ENCODE results near the gene FZD4.
"Not testable (repeated sequence)": the region's sequence is repeated elsewhere in the genome, so short reads cannot be mapped to it uniquely, and the experiment has no call there.

Gene FZD4

DNA sequence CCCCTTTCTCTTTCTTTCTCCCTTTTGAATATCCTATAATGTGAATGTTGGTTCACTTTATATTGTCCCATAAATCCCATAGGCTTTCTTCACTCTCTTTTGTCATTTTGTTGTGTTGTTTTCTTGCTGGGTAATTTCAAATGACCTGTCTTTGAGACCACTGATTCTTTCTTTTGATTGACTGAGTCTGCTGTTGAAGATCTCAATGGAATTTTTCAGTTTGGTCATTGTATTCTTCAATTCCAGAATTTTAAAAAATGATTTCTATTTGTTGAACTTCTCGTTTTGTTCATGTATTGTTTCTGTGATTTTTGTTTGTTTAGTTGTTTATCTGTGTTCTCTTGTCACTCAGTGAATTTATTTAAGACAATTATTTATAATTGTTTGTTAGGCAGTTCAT, 17.5 kb upstream of the FZD4 start:
- DNase-seq = no peak

DNA sequence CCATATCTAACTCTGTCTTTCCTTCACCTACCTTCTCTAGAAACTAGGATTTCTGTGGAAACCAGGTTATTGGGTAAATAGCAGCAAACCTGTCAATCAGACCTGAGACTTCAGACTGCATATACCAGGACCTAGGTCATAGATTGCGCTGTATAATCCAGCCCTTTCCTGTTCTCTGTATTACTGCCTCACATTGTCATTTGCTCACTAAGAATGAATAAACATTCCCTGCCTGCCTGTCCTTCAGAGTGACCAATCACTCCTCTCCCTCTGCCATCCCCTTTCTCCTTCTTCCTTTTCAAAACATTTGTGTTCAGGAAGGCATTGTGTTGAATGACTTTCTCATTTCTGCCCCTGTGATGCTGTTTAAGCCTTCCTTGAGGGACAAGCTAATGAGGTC, 14.1 kb upstream of the FZD4 start:
- DNase-seq = no peak

DNA sequence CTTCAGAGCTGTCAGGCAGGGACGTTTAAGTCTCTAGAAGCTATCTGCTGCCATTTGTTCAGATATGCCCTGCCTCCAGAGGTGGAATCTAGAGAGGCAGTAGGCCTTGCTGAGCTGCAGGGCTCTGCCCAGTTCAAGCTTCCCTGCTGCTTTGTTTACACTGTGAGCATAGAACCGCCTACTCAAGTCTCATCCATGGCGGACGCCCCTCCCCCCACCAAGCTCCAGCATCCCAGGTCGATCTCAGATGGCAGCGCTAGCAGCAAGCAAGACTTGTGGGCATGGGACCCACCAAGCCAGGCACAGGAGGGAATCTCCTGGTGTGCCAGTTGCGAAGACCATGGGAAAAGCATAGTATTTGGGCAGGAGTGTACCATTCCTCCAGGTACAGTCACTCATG, 12.4 kb upstream of the FZD4 start:
- DNase-seq = not testable (repeated sequence)

DNA sequence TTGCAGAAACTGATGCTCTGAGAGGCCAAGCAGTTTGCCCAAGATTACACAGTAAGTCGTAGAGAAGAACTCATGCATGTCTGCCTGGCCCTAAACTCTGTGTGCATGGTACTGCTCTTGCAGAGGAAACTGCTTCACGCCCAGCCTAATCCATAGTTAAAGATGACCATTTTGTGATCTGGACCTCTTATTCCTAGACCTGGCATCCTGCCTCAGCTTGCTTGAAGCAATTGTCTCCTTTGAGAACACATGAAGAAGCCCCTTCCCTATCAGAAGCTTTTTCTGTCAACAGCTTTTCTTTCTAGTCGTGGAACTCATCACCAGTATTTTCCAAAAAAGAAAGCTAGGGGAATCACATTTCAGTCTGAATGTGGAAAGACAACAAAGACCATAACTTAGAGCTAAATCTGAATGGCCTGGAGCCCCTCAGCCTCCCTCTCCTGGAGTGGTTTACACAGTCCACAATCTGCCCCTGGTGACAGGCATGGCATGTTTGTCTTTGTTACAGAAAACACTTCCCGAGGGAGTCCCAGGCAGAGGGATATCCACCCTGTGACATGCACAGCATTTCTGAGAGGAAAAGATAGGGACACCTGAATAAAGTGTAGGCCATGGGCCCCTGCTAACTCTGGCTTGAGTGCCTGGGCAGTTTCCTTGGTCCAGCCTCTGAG, 2.9 kb upstream of the FZD4 start:
- no peak for DNase-seq

DNA sequence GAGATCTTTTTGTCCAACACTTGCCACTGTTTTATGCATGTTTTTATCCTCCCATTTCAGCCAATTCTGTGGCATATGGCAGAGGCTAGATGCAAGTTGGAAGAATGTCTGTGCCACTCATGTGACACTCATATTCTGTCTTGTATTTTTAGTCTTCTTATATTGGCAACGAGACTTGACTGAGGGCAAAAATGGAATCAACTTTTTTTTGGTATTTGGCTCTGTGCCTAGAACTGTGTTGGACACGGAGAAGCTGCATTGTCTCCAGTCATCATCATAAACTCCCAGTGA, 1.7 kb upstream of the FZD4 start:
- no peak for DNase-seq

DNA sequence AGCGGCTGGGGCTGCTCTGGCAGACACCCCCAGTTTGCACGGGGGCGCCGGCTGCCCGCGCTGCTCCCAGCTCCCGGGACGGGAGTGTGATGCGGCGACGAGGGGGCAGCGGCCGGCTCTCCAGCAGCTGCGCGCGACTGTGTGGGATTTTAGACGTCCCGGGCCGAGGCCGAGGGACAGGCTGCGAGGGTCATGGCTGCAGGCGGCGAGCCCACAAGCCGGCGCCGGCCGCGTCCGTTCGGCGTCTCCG, 159 bp downstream of the FZD4 start:
- DNase-seq = no peak

DNA sequence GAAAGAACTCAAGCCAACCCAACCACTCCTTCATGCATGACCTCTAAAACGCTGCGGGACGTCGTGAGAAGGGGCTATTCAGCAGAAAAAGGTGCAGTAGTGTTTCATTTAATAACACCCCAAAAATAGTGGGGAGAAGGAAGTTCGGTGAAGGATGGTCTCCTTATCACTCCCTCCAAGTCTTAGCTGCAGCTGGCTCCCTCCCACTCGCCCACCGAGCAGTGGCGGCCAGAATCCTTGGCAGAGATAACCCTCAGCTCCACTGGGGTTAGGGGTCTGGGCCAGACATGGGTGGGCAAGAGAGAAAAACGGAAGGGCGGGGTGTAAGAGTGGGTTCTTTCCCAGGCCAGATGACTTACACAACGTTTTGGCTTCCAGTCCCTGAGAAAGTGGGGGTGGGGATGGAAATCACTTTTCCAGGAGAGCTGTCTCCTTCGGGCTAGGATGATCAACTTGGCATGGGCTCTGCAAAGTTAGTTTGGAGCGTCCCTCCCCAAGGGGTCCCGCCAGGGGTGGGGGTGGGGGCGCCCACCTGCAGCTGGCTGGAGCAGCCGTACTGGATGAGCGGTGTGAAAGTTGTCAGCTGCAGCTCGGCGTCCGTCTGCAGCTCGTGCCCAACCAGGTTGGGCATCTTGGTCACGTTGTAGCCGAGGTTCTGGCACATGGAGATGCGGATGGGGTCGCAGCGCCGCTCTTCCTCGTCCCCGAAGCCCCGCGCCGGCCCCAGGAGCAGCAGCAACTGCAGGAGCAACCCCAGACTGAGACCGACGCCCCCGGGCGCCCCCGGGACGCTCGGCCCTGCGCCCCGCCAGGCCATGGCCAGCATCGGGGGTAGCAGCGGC, 705 bp downstream of the FZD4 start:
- no peak for DNase-seq

DNA sequence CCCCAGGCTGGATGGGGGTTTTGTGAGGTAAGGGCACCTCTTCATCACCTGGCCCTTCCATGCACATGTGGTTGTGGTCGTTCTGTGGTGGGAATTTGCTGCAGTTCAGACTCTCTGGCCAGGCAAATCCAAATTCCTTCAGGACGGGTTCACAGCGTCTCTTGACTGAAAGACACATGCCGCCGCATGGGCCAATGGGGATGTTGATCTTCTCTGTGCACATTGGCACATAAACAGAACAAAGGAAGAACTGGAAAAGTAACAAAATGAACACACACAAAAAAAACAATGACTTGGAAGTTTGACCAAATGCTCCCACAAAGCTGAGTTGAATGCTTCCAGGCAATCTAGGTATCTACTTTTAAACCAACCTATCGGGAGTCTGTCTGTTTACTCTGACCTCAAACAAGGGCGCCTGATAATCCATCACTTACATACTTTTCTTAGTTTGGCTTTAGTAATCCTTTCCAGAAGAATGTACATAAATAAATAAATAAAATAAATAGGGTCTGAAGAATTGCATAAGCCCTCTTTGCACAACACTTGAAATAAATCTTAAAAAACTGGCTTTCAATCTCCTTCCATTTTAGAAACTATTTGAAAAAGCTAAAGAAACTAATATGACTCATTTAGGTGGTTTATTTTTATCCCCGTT, 2.8 kb downstream of the FZD4 start:
- DNase-seq = no peak

DNA sequence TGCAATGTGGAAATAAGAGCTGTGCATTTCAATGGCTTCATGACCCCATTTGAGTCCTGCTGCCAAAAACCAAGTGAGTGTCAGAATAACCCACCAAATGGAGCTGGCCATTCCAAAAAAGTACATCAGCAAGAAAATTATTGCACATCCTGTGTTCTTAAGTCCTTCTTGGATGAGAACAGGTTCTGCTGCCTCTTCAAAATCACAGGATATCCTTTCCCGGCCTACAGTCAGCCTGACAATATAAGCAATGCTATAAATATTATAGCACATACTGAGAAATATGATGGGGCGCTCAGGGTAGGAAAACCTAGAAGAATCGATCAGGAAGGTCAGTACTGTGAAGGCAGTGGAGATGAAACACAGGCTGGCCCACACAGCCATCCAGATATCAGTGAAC, 3.5 kb downstream of the FZD4 start:
- DNase-seq = no peak

DNA sequence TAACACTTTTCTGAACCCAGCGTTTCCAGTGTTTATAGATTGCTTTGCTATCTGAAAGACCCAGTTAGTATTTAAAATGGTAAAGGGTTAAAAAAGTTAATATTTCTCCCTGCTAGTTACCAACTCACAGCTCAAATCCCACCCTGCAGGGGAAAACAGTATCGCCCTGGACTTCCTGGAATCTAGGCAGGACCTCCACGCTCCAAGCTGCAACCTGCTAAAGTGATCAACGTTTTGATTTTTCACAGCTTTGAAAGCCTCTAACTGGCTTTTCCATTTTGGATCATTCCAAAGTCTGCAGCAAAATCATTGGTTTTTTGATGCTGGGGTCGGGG, 4.6 kb downstream of the FZD4 start:
- no peak for DNase-seq

DNA sequence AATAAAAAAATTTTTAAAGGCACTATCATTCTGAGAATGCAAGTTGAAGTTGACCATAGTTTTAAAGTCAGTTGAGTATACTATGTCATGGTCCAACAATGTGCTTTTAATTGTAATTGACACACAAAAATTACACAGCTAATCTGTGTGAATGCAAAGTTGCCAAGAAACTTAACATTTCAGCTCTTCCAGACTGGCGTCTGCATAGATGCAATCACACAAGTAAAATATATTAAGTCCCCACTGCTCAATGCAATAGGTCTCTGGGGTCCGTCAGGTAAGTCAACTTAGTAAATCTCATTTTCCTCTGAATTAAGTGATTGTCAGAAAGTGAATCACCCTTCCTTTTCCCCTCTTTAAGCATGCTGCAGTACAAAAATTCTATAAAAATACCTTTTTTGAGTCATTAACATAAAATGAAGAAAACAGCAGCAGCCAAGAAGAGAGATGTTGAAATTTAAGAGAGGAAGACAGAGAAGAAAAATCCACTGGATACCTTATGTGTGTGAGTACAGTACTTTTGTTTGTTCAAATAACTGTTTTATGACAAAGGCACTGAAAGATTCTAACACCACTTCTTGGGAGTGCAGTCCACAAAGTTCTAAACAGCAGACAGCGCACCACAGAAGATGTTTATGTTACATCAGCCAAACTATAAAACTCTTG, 5.1 kb downstream of the FZD4 start:
- no peak for DNase-seq

DNA sequence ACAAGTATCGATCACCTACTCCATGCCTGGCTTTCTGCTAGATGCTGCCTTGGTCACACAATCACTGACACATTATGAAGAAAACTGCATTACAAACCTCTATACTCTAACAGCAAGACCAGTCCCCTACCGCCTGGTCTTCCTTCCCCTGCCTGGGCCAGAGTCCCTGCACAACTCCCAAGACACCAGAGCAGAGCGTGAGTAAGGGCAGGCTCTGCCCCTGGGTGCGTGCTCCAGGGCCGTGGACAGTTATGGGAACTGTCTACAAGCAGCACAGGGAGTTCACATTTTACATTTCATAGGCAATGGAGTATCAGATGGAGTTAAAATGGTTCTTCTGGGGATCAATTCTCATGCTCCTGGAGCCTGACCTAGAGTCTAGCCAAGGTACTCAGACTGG, 6.5 kb downstream of the FZD4 start:
- no peak for DNase-seq

DNA sequence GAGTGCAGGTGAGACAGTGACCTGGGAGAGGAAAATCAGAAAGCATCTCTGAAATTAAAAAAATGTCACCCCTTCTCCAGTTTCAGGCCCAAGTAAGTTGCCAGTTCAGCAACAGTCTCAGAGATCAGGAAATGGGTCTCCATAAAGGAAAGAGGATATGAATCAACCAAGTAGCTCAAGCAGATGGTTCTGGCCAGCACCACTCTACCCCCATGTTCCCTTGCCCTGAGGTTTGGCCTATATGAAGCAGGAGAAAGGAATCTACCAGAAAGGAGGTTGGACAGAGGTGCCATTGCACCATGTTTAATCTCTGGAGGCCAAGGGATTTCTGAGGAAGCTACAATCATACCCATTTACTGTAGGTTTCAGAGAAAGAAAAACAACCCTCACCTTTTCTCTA, 7.7 kb downstream of the FZD4 start:
- no peak for DNase-seq

DNA sequence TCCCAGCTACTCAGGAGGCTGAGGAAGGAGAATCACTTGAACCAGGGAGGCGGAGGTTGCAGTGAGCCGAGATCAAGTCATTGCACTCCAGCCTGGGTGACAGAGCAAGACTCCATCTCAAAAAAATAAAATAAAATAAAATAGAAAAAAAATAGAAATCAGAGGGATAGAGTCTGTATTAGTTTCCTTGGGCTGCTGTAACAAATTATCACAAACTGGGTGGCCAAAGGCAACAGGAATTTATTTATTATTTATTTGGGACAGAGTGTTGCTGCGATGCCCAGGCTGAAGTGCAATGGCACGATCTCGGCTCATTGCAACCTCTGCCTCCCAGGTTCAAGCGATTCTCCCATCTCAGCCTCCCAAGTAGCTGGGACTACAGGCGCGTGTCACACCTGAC, 11.7 kb downstream of the FZD4 start:
- not testable (repeated sequence) for DNase-seq

DNA sequence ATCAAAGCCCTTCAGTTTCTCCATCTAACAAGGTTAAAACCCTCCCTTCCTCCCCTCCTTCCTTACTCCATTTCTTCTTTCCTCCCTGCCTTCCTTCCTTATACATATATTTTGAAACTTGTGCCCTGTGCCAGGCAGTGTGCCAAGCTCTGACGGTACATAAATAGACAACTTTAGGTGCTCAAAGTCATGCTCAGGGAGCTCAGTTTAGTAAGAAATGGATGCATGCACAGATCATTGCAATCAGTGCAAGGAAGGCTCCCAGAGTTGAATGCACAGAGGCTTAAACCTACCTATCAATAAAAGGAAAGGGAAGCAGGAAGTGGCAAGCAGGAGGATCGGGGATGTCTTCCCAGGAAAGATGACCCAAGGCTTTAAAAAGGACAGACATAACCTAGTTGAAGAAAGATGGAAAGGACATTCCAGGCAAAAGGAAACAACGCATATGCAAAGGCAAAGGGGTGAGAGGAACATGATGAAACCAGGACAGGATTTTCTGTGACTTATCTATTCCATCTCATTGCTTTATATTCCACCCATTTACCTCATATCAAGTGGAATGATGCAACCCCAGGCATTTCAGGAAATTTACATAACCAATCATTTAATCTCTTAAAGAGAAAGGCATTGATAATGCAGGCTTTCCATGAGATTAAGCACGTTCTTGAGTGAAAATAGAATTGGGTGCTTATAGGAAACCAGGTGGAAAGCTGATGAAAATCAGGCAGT, 13.2 kb downstream of the FZD4 start:
- DNase-seq = no peak

DNA sequence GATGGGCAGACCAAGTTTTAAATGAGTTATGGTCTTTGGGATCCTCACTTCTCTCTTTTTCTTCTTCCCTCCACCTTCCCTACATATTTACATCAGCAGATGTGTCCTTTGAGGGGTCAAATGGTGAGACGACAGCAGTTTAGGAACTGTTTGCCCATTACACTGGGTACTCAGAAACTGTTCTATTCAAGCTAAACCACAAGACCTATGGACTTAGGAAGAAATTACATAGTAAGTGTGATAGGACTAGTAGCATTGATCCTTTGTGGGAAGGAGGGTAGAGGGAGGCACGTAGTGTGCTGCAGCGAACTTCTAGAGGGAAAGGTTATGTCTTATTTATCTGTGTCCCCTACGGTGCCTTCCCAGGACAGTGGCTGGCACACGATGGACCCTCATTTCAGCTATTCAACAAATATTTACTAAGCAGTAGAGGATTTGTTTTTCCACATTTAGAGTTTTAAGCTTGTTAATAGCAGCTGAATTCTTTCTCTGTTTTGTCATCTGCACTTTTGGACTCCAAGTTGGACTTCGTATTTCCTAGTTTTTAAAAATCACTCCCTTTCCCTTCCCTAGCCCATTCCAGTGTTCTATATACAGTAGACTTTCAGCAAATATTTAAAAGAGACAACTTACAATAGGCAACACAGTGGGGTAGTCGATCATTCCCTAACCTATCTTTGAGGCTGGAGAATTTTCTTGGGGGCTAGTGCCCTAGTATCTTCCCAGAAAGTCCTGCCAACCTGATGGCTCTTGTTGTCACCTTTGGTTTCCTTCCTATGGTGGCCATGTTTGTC, 13.9 kb downstream of the FZD4 start:
- DNase-seq = no peak

DNA sequence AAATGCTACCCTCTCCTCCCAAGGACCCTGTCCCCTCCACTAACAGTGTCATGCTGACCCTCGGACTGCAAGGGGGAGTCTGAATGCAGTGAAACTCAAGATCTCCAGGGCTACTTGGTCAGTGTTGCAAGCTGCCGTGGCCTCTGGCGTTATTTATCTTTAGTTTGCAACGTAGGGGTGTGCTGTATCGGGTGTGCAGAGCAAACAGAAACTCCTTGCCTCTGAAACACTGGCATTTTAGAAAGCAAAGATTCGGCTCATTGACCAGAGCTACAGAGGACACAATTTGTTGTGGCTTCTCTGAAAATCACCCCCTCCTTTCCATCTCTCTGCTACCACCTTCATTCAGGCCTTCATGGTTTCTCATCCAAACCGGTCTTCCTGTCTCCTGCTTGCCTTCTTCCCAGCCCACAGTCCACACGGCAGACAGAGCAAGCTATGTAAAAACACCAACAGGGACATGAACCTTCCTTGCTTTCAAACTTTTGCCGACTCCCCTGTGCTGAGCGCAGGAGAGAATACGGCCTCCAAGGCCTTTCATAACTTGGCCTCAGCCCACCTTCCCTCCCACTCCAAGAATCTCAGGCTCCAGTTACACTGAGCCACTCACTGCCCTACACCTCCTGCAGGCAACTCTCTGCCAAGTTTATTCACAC, 14.9 kb downstream of the FZD4 start:
- no peak for DNase-seq

DNA sequence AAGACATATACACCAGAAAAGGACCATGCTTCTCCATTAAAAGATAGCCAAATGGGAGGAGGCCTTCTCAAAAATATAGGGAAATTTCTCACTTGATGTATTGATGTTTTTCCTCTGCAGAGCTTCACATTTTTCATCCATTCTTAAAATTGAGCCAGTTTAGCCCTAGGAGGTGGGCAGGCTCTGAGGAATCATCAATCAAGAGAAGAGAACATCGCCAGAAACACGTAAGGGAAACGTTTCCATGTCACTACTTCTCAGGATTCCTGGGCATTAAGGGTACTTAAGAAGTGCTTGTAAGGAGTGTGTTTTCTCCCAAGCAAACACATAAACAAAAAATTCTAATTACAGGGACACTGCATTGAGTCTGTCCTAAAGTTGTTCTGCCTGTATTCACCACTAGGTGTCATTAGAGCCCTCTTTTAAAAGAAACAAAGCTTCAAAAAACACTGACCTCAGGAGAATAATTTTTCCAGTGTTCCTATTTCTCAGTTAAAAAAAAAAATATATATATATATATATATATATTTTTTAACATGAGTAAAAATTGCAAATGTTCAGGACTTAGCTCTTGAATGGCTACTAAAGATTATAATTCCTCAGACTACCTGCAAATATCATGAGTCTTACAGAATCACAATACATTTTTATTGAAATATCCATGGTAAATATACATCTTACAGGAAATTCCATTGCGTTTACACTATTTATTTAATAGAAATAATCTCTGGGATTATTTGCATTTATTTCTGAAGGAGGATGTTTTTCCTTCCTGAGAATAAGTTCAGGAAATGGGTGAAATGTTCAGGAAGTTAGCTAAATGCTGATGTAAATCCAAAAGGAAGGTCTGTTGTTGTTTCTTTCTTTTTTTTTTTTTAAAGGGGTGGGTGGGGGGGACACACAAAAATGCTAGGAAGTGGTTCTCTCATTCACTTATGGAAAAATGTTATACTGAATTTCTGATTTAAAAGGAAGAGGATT, 16.0 kb downstream of the FZD4 start:
- DNase-seq = no peak

DNA sequence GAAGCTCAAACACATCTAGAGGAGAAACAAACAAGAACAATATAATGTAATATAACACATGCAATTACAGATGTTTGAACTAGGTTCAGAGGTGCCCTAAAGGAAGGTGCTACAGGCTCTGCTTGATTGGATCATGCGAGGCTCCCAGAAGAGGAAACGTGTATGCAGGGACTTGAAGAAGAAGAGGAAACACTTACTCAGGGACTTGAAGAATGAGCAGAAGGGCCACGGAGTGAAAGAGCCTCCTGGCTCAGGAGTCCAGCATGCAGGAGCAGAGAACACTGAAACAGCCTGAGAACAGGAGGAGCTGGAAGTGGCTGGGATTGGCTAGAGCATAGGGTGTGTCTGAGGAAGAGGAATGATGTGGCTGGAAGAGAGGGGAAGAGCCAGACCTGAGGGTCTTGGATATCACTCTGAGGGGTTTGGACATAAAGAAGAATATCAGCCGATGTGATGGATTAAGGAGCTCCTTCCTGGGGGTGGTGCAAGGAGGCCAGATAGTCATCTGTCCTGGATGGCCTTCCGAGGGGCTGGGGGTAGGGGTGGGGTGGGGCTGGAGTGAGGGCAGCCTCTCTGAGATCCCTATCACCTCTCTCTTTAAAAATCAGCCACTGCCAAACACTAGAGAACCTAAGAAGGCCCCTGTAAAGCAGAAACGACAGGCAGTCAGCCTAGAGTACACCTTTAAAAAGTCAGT, 16.8 kb downstream of the FZD4 start:
- no peak for DNase-seq

DNA sequence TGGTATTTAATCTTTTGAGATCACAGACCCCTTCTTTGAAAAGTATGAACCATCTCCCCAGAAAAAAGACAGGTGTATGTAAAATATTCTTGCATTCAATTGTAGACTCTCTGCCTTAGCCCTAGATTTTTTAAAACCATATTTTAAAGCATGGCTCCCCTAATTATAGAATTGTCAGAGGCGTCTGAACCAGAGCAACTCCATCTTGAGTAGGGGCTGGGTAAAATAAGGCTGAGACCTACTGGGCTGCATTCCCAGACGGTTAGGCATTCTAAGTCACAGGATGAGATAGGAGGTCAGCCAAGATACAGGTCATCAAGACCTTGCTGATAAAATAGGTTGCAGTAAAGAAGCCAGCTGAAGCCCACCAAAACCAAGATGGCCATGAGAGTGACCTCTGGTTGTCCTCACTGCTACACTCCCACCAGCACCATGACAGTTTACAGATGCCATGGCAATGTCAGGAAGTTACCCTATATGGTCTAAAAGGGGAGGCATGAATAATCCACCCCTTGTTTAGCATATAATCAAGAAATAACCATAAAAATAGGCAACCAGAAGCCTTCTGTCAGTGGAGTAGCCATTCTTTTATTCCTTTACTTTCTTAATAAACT, 17.9 kb downstream of the FZD4 start:
- DNase-seq = not testable (repeated sequence)
